ENCODE results near the gene MRPL28. TPM values are rescaled to one million over a fixed set of nuclear protein-coding genes. Genes with fewer than 3 reads are reported as not detected.
A peak's percentile ranks its signal among the peaks of the same experiment; 100 is the strongest.
"Not testable (repeated sequence)": the region's sequence is repeated elsewhere in the genome, so short reads cannot be mapped to it uniquely, and the experiment has no call there.

The MRPL28 gene
- total RNA-seq, 2 donors from 2014 or later: 33.2 to 59.2 TPM

GRCh38 chr16:352547-353403, 17.6 kb downstream of the MRPL28 start, which contains the start of gene AXIN1:
Gene AXIN1, minus strand, starts transcription at chr16:352723. Its CDS starts 5,698 bp downstream, at chr16:347025.
- Histone ChIP-seq H3K4me3 (peak within 1 kb of the TSS; percentile 86), H3K9me3 (no peaks in the 10 kb centered on the region), H3K27me3 (replicated peaks; ENCODE audit: insufficient read depth) (no peaks in the 10 kb centered on the region), H3K4me1 (ENCODE audit: control insufficient read depth in 1 of 2, low read depth in 2 of 2) (peaks cover 8 to 16% of the 10 kb centered on the region in 2 donors), H3K27ac (peak within 1 kb of the TSS; percentile 34 to 57), H3K36me3 (no peaks in the 10 kb centered on the region)
- ATAC-seq (ENCODE audit: insufficient number of reproducible peaks, low FRiP score, low read depth) (peak; percentile 84), DNase-seq (ENCODE audit: low spot score) (peak; percentile 99)
- TF ChIP-seq CTCF (IDR thresholded peaks at IDR 0.05): peak; percentile 45

- no peak for DNase-seq (ENCODE audit: low spot score)
- Histone ChIP-seq H3K27ac (no peak overlapping the region), H3K4me3 (peak overlapping the region; percentile 86), H3K36me3 (no peaks in the 10 kb centered on the region), H3K4me1 (ENCODE audit: control insufficient read depth in 1 of 2, low read depth in 2 of 2) (peaks cover 8 to 16% of the 10 kb centered on the region in 2 donors), H3K9me3 (no peaks in the 10 kb centered on the region), H3K27me3 (replicated peaks; ENCODE audit: insufficient read depth) (no peaks in the 10 kb centered on the region)
- peak; percentile 10 for ATAC-seq (ENCODE audit: insufficient number of reproducible peaks, low FRiP score, low read depth)
- no peak for TF ChIP-seq CTCF (IDR thresholded peaks at IDR 0.05)
Observed at GRCh38 chr16:351804-352520, 18.4 kb downstream of the MRPL28 start.

GRCh38 chr16:350203-350602, 20.1 kb downstream of the MRPL28 start:
- TF ChIP-seq CTCF (IDR thresholded peaks at IDR 0.05): no peak
- no peak overlapping the region for H3K27ac ChIP-seq
- ATAC-seq (ENCODE audit: insufficient number of reproducible peaks, low FRiP score, low read depth) (no peak), DNase-seq (ENCODE audit: low spot score) (no peak)
- peaks cover 12% of the 10 kb centered on the region for H3K36me3 ChIP-seq
- H3K4me3 ChIP-seq: no peak overlapping the region
- no peaks in the 10 kb centered on the region for H3K27me3 ChIP-seq (replicated peaks; ENCODE audit: insufficient read depth)
- no peaks in the 10 kb centered on the region for H3K9me3 ChIP-seq
- peaks cover 8 to 16% of the 10 kb centered on the region in 2 donors for H3K4me1 ChIP-seq (ENCODE audit: control insufficient read depth in 1 of 2, low read depth in 2 of 2)

- Histone ChIP-seq H3K27ac (no peak overlapping the region), H3K4me3 (no peak overlapping the region), H3K9me3 (no peaks in the 10 kb centered on the region), H3K27me3 (replicated peaks; ENCODE audit: insufficient read depth) (no peaks in the 10 kb centered on the region), H3K36me3 (peaks cover 18% of the 10 kb centered on the region), H3K4me1 (ENCODE audit: control insufficient read depth in 1 of 2, low read depth in 2 of 2) (peaks cover 8 to 16% of the 10 kb centered on the region in 2 donors)
- DNase-seq (ENCODE audit: low spot score): no peak
- TF ChIP-seq CTCF (IDR thresholded peaks at IDR 0.05): no peak
- no peak for ATAC-seq (ENCODE audit: insufficient number of reproducible peaks, low FRiP score, low read depth)
Observed at GRCh38 chr16:349211-349610, 21.1 kb downstream of the MRPL28 start.

- H3K9me3 ChIP-seq; H3K27ac ChIP-seq; H3K27me3 ChIP-seq (replicated peaks; ENCODE audit: insufficient read depth); H3K4me3 ChIP-seq; ATAC-seq (ENCODE audit: insufficient number of reproducible peaks, low FRiP score, low read depth); DNase-seq (ENCODE audit: low spot score): not testable (repeated sequence)
- Histone ChIP-seq H3K4me1 (ENCODE audit: control insufficient read depth in 1 of 2, low read depth in 2 of 2) (peaks cover 8 to 14% of the 10 kb centered on the region in 2 donors), H3K36me3 (peaks cover 18% of the 10 kb centered on the region)
Observed at GRCh38 chr16:348495-348894, 21.8 kb downstream of the MRPL28 start.
